HG03025 (cell line): ENCODE data around the gene OLFML2A.

Experiments
- ATAC-seq: cut with Tn5 transposase; IDR thresholded peaks from one replicate; pipeline ENCODE4 v1.9.1; 2021; ENCODE audit warnings: mild to moderate bottlenecking, moderate library complexity; ENCODE audit not compliant: unreplicated experiment, low FRiP score

OLFML2A gene

DNA sequence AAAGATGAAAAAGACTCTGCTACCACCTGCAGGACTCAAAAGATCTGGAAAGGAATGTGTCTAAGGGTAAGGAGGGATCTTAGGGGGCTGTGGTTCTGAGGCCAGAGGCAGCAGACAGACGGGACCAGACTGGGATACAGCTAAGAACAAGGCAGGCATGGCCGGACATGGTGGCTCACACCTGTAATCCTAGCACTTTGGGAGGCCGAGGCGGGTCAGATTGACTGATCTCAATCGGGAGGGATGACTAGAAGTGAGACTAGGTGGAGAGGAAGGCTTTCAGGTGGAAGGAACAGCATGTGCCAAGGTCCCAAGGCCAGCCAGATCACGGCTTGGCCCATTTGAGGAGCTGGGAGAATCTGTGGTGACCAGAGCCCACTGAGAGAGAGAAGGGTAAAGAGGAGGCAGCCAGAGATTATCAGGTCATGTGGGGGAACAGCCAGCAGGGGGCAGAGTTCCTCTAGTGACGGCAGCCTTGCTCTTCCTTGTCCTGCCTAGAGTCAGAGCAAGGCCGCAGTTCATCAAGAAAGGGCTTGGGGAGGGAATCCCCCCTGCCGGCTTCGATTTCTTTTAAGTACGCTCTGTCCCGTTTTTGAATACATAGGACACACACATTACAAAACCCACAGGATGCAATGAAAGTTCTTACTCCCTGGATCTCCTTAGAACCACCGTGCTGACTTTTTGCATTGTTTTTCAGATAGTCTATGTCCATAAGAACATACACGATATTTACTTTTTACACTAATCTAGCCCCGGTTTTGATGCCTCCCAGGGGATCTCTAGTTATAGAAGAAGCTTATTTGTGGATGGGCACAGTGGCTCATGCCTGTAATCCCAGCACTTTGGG lies 2.6 kb upstream of the OLFML2A start:
- ATAC-seq, result no peak

- ATAC-seq, result no peak
These were observed 347 bp upstream of the OLFML2A start for GRCh38 chr9:124776618-124776953.

GRCh38 chr9:124778575-124779367 lies 1.8 kb downstream of the OLFML2A start:
- no peak for ATAC-seq

- no peak for ATAC-seq
These were observed 2.6 kb downstream of the OLFML2A start for GRCh38 chr9:124779368-124780059.

DNA sequence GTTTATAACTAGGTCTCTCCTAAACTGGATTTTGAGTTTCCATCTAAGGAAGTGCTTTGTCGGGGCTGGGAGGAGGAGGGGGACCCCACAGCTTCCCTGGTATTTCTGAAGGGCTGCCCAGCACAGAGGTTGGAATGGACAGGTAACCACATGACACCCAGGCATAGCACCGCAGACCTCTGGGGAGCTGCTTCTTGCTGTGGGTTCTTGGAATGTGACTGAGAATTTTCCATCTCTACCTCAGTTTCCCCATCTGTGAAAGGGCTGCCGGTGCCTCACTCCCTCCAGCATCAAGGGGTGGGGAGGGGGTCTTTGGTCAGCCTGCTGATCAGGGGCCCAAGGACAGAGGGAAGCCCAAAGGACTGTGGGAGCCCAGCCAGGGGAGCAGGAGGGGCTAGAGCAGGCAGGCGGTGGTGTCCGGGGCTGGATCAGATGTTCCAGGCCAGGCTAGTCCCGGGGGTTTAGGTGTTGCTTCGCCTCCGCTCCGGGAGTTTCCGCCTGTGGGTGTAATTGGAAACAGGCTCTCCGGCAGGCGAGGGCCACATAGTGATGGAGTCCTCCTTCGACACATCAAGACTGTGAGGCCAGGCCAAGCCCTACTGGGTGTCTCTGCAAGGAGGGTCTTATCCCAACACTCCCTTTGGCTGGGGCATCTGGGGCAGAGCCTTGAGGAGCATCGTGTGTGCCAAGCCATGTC lies 3.3 kb downstream of the OLFML2A start:
- ATAC-seq, result no peak

- no peak for ATAC-seq
These were observed 3.8 kb downstream of the OLFML2A start for GRCh38 chr9:124780757-124781151.

DNA sequence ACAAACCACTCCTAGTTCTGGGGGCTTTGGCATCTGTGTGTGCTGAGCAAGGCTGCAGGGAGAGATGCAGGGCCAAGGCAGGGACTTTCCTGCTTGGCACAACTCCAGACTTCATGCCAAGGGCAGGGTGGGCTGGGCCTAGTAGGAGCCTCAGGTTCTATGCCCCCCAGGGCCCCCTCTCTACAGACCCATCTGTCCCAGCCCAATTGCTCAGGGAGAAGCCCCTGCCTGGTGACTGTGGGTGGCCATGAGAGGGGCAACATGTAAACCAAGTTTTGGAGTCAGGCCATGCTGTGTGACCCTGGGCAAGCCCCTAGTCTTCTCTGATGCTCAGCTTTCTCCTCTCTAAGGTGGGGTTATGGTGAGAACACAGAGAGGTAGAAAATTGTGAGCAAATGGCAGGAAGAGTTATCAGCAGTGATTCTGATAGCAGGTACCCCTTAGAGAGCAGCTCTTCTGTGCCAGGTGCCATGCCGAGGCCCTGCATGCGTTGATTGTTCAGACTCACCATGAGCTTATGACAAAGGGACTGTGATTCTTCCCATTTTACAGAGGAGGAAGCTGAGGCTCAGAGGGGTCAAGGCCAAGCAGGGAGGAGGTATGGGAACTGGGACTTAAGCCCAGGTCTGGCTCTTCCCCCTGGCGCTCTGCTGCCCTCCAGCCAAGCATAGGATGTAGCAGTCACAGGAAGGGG lies 5.2 kb downstream of the OLFML2A start:
- no peak for ATAC-seq

DNA sequence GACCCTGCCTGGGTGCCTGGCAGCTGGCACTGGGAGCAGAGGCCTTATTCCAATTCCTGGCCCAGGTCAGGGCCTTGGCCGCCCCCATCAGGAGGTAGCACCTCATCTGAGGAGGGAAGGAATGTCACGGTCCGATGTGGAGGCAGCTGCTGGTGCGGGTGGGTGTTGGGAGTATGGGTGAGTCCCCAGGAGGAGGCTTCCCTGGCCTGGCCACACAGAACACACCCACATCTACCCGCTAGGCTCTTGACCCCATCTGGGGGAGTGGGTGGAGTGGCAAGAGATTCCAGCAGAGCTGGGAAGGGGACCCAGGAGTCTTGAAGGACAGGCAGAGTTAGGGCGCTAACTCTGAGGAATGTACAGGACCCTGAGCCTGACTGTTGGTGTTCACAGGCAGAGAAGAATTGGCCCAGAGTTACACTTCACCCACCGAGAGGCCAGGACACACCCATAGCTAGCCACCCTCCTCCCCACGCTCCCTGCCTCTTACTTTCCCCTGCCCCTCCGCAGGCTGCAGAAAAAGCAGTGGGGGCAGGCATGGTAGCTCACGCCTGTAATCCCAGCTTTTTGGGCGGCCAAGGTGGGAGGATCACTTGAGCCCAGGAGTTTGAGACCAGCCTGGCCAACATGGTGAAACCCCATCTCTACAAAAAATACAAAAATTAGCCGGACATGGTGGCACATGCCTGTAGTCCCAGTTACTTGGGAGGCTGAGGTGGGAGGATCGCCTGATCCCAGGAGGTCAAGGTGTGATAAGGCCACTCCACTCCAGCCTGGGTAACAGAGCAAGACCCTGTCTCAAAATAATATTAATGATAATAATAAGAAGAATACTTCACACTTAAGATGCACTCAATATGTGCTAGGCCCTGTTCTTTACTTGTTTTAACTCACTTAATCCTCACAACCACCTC lies 6.0 kb downstream of the OLFML2A start:
- no peak for ATAC-seq

- no peak for ATAC-seq
These were observed 6.9 kb downstream of the OLFML2A start for GRCh38 chr9:124783830-124784229.

- ATAC-seq, result no peak
These were observed 7.6 kb downstream of the OLFML2A start for GRCh38 chr9:124784509-124784908.

GRCh38 chr9:124786881-124787573 lies 10.1 kb downstream of the OLFML2A start:
- ATAC-seq, result no peak

DNA sequence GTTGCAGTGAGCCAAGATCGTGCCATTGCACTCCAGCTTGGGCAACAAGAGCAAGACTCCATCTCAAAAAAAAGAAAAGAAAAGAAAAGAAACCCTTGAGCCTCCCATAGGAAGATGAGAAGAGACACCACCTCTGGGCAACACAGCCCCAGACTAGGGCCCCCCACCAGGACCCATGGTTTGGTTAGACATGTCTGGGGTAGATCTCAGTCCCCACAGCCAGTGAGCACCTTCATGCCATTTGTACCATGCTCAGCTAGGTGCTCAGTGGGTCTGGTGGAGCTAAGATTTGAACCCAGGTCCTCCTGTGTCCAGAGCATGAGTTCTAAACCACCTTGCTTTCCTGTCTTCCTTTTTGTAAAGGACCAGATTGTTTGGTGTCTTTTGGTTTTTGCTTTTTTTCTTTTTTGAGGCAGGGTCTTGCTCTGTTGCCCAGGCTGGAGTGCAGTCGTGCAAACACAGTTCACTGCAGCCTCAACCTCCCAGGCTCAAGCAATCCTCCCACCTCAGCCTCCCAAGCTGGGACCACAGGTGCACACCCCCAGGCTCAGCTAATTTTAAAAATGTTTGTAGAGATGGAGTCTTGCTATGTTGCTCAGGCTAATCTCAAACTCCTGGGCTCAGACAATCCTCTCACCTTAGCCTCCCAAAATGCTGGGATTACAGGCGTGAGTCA lies 11.7 kb downstream of the OLFML2A start:
- no peak for ATAC-seq

DNA sequence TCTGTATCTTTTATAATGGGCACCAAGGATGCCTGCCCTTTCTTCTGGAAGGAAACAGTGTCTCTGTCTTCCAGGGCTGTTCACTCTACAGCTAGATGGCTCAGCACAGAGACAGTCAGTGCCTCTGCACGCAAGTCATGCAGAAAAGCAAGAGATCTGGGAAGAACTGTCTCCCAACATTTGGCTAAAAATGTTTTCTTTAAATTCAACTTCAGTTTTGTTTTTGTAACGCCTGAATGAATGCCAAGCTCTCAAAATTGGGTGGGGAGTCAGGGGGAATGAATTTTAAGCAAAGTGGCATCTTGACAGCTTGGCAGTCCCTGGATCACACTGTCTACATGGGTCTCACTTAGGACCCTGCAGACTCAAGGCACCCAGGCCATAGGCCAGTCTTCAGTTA lies 12.6 kb downstream of the OLFML2A start:
- ATAC-seq, result no peak

GRCh38 chr9:124790301-124790700 lies 13.4 kb downstream of the OLFML2A start:
- ATAC-seq, result no peak

DNA sequence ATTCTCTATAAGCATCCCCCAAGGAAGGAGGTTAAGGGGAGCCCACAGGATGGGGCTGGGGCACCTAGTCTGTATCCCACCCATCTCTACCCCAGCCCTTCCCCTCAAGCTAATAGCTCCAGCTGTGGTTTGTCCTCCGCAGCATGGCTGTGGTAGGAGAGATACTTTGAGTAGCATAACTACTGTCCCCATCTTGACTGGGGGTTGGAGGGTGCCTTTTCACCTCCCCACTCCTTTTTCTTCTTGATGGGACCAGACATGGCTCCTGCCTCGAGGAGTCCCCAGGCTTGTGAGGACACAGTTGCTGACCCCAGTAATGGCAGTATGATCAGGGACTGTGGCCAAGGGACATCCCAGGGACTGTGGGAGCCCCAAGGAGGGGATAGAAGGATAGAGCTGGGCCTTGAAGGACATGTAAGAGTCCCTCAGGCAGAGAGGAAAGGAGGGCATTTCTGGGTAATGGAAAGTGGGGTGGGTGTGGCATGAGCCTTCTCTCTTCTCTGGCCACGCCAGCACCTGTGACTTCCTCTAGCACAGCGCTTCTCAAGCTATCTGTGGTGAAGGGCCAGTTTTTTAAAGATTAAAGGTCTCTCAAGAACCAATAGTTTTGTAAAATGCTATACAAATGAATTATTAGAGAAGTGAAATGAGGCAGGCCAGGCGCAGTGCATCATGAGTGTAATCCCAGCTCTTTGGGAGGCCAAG lies 14.0 kb downstream of the OLFML2A start:
- ATAC-seq, result no peak

GRCh38 chr9:124792257-124793014 lies 15.5 kb downstream of the OLFML2A start:
- ATAC-seq, result no peak
